Midbrain (tissue), 1 donor: Measurements from ENCODE around the gene HPCAL1.

ENCODE experiments used
- DNase-seq: peaks from one replicate; lab custom pipeline; 2025; lab: John Stamatoyannopoulos, UW

The HPCAL1 gene

DNA sequence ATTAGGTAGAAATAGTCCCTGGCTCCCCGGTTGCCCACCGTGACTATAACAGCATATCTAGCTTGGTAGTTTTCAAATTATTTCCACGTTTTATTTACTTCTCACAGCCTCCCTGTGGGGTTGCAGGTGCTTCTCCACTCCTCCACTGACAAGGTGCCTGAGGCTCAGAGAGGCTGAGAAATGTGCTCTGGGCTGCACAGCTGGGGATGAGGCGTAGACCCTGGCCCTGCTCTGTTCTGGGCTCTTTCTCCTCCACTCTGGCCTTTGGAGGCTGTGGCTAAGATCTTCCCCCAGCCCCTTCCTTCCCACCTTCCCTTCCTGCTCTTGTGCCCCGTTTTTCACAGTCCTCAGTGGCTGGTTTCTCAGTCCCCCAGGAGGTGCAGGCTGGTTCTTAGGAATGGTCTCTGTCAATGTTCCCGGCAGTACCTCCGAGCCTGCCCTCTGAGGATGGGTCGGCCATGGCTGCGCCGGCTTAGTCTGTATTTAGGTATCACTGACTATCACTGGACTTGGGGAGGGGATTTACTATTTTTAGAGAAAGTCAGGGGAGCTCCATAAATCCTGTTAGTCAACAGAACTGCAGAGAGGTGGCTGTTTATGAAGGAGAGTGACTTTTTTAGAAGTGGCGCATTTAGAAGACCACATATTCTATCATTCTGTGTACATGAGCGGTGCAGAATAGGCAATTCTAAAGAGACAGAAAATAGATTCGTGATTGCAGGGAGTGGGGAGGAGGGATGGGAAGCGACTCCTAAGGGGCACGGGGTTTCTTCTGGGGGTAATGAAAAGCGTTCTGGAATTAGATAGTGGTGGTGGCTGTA lies 35.0 kb downstream of the HPCAL1 start:
- no peak for DNase-seq

DNA sequence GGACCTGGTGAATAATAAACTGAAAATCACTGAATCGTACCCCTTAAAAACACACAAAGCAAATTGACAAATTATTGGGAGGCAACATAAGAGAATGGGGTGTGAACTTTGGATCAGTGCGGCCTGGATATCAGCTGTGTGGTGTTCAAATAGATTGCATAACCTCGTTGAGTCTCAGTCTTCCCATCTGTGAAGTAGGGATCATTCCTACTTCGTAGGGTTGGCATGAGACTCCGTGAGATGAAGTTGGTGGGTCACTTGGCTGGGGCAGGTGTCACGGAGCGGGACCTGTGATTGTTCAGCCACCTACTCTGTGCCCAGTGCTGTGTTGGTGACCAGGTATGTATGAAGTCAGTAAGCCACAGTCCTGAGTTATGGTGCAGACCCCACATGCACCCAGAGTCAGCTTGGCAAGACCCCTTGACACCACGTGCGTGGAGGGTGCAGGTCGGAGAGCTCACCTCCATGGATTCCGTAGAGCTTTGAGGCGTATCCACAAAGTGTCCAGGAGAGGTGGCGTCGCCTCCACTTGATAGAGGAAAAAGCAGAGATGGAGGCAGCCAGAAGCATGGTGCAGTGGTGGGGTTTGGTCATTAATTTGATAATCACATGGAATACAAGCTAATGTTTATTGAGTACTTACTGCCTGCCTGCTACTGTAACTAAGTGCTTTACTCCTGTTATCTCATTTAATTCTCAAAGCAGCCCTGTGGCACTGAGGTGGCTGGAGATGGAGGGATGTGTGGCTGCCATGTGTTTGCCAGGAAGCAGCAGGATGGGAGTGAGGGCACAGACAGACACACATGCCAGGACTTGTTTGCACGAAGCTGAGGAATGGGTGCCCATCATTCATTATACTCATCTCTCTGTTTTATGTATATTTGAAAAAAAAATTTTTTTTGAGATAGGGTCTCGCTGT lies 35.8 kb downstream of the HPCAL1 start:
- no peak for DNase-seq

DNA sequence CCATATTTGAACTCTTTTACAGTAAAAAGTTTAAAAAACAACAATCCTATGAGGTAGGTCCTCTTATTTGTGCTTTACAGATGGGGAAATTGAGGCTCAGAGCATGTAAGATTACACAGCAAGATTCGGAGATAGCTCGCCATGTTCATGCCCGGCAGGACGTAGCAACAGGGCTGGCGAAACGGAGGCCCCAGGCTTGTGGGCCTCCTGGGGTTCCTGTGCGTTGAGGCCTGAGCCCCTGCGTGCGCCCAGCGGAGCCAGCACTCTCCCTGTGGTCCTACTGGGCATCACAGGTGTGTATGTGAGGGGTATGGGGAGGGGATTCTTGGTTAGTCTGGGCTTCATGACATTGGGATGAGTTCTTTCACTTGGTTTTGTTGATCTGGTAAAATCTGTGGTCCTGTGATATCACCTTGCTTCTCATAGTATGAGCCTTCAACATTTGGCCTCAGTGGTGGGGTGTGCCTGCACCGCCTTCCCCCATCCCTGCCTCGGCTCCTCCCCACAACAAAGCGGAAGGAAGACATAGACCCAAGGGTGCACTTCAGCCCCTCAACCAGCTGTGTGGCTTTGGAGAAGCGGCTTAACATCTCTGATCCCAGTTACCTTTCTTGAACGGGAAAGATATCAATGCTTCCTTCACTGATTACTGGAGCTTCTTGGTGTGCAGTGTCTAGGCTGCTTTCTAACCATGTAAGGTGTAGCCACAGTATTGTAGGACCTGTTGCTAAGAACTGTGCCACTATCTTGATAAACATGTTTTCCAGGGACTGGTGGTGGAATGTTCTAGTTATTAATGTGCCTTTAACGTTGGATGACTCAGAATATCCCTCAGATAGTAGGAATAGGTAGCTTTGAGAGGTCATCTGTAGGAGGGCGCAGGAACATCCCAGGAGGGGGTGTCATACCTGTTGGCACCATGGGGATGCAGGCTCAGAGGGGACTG lies 37.2 kb downstream of the HPCAL1 start:
- no peak for DNase-seq

DNA sequence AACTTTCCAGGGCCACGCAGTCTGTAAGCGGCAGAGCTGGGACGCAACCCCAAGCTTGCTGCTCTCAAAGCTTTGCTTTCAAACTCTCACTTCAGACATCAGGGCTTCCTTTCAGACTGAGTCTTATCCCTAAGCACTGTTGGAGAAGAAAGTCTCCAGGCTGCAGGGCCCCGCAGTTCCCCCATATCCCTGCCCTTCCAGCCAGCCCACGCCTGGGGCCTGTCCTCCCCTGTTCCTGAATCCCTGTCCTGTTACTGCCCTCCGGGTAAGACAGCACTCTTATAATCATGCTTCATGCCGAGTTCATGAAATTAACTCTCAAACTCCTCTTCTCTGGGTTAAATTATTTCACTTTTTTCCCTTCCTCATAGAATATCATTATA lies 37.9 kb downstream of the HPCAL1 start:
- DNase-seq: no peak

DNA sequence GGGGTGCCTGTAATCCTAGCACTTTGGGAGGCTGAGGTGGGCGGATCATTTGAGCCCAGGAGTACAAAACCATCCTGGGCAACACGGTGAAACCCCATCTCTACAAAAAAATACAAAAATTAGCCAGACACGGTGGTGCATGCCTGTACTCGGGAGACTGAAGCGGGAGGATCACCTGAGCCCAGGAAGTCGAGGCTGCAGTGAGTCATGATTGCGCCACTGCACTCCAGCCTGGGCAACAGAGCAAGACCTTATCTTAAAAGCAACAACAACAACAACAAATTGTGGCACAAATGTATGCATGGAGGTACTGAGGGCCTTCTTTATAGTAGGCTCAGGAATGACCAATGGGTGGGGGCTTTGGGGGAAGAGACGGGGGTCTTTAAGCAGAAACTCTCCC lies 38.5 kb downstream of the HPCAL1 start:
- DNase-seq: no peak

DNA sequence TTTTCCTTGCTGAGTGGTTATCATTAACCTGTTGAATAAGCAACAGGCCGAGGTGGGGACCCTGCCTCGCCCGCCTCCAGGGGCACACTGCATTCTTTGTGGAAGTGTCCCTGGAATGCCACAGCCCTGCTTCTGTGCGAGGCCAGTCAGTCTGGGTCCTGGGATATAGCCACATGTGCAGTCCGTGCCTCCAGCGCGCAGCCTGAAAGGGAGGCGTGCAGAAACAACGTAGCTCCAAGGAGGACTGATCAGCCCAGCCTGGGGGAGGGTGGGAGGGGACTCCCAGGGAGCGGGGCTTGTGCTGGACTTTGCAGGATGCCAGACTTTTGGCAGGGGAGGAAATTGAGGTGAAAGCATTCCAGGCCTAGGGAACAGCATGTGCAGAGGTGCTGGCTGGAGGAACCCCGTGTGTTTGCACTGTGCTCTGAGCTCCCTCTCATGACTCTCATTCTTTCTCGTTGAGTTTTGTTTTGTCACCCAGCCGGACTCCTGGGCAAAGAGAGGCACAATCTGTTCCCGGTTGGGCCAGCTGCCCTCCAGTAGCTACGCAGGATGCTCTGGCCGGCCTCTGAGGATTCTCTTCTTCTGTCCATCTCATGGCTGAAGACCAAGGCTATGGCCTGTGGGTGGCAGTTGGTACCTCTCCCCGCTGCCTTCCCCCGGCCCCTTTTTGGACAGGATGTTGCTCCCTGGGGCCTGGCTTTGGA lies 39.7 kb downstream of the HPCAL1 start:
- DNase-seq: peak; percentile 22

DNA sequence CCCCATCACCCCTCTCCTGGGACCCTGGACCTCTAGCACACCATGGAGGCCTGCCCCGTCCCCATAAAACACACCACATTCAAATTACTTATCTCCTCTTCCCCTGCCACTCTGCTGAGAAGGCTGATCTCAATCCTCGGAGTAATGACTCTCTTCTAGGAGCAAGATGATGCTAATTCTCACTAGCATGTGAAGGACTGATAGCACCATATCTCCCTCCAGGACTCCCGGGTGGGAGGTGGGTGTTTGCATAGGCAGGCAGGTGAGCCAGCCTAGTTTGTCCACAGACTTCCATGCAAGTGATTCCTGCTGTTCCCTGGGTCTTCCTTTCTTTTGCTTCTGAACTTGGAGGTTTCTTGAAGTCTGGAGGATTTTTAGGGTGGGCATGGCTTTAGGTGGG lies 40.5 kb downstream of the HPCAL1 start:
- no peak for DNase-seq

DNA sequence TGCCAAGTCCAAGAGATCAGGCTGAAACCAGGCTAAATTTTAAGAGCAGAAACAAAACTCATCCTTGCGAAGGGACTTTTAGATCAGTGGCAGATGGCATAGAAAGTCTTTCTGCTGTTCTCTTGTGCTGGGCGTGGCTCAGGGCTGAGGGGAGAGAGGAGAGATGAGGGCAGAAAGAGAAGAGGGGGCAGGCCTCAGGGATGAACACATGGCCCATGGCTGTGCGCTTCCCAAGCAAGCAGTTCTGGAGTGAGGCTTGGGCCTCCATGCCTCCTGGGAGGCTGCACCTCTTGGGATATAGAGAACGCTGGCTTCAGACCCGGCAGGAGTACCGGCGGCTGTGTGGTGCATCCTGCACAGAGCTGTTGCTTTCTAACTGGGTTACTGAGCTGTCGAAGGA lies 41.0 kb downstream of the HPCAL1 start:
- no peak for DNase-seq

DNA sequence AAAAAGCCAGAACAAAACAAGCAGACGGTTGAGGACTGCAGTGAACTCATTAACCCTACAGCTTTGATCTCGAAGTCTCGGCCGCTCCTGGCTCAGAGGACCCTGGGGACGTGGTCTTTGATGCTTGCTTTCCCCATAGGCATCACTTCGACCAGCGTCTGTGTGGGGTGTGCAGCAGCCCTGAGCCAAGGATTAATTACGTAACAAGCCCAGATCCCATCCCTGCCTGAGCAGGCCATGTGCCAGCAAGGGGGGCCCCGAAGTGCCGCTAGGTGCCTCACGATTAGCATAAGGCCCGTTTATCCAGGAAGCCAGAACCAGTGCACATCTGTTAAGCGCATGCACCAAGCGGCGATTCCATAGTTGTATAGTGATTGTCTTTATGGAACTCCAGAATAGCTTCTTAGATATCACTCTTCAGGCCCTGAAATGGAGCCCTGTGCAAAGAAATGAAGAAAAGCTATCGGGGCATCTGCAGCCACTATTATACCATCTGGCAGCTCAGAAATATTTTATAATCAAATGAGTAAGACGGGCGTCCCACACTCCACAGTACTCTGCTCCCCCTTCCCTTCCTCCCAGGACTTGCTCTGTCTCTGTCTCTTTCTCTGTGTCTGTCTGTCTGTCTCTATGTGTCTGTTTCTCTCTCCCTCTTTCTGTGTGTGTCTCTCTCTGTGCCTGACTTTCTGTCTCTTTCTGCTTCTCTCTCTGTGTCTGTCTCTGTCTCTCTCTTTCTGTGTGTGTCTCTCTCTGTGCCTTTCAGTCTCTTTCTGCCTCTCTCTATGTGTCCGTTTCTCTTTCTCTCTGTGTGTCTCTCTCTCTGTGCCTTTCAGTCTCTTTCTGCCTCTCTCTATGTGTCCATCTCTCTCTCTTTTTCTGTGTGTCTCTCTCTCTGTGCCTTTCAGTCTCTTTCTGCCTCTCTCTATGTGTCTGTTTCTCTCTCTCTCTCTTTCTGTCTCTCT lies 41.7 kb downstream of the HPCAL1 start:
- DNase-seq: peak; percentile 41

DNA sequence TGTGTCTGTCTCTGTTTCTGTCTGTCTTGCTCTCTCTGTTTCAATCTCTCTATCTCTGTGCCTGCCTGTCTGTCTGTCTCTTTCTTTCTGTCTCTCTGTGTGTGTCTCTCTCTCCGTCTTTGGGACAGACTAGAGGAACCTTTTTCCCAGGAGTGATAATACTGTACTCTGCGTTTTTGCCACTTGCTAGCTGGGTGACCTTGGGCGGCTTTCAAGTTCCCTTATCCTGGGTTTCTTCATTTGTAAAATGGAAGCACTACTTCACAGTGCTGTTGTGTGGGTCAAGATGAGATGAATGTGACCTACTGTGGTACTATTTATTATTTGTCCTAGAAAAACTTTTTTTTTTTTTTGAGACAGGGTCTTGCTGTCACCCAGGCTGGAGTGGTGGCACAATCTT lies 42.4 kb downstream of the HPCAL1 start:
- DNase-seq: no peak

DNA sequence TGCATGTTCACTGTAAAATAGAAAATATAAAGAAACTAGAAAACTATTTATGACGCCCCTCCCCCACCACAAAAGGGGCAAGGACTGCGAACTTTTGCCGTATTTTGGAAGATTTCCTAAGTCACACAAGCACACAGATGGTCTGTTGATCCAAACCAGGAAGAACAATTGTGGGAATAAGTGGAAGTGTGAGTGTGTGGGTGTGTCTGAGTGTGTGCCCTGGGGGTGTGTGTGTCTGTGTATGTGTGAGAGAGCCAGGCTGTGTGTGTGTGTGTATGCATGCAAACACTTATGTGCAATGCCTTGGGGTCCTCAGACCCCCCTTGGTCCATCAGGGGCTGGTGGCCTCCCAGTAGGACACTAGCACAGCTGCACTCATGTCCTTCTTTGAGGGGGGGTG lies 43.1 kb downstream of the HPCAL1 start:
- DNase-seq: no peak

DNA sequence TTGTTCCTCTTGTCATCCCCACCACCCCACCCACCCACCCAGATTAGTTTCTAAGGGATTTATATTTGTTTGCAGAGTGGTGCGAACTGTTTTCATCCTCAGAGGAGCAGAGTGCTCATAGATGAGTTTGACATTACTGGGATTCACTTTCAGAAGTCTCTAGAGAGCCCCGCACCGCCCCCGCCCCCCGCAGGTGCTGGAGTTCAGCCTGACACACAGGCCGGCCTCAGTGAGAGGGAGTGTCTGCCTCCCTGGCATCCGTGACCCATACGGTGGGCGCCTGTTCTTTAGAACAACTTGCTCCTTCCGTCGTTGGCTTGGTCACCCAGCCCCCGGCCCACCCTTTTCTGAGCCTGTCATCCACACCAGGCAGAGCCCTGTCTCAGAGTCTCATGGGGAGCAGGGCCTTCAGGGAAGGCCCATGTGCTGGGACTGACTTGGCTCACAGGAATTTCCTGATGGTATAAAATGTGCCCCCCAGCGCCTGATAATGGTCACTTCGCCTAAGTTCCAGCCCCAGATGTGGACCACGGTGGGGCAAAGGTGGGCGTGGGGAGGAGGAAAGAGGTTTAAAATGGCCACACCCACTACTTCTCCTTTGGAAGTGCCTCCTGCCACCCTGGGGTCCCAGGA lies 44.3 kb downstream of the HPCAL1 start:
- no peak for DNase-seq

DNA sequence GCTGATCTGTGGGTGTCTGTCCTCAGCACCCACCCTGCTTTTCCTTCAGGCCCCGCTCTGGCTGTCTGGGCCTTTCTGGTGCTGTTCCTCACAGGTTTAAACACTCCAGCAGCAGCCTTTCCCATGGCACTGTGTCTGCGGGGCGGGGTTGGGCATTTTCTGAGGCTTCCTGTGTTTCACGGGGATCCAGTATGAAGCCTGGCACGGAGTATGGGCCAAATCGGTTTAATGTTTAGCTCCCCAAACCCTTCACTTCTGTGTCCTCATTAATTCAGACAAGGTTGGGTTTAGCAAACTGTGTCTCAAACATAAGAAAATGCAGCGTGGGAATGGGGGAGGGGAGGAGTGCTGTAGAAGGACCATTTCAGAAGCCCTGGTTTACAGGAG lies 44.9 kb downstream of the HPCAL1 start:
- no peak for DNase-seq

DNA sequence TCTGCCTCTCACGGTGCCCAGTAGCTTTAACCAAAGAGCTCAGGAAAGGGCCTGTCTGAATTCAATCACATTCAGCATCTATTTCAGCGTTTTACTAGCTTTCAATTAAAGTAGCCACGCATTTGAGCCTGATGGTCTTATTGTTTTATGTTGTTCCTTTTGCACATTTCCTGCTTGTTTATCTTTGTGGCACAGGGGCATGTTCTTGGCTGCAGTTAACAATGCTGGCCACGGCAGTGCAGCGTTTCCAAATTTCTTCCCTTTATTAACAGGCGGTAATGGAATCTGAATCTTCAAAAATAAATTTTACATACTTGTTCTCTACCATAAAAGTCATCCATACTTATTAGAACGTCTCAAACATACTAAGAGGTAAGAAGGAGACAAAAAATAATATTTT lies 46.2 kb downstream of the HPCAL1 start:
- DNase-seq: no peak

DNA sequence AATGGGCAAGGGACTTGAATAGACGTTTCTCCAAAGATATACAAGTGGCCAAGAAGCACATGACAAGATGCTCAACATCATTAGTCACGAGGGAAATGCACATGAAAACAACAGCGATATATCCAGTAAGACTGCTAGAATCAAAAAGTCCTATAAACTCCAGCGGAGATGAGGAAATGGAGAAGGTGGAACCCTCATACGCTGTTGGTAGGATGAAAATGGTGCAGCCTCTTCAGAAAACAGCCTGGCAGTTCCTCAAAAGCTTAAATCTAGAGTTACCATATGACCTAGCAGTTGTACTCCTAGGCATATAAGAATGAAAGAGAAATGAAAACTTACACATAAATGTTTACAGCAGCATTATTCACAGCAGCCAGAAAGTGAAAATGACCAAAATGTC lies 48.1 kb downstream of the HPCAL1 start:
- no peak for DNase-seq

DNA sequence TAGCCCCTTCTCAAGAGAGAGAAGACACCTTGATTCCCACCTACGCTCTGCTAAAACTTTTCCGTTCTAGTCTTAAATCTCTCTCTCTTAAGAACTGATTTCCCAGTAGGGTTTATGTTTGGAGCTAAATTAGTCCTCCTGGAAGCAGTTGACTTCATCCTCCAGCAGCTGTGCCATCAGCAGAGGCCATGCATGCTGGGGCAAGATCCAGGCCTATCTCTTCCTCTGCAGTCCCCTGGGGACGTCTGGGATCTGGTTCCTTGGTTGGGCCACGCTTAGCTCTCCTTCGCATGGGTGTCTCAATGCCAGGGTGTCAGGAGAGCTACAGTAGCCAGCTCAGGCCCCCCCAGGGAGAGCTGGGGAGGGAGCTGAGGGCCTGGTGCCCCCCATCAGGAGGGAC lies 49.7 kb downstream of the HPCAL1 start:
- DNase-seq: no peak

DNA sequence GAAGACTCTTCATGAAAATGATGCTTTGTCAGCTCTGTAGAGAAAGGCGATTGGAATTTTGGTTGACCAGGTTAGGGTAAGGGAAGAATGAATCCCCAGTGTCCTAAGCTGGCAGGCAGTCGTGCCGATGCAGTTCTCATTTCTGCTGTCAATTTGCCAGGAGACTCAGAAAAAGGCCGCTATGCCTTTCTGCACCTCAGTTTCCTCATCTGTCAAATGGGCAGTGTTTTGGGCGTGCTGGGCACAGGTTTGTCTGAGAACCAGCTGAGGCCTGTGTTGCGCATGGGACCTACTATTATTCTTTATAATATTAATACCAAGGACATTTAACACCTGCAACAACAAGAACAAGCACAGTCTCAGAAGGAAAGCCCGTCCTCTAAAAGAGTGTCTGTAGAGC lies 50.3 kb downstream of the HPCAL1 start:
- DNase-seq: no peak

DNA sequence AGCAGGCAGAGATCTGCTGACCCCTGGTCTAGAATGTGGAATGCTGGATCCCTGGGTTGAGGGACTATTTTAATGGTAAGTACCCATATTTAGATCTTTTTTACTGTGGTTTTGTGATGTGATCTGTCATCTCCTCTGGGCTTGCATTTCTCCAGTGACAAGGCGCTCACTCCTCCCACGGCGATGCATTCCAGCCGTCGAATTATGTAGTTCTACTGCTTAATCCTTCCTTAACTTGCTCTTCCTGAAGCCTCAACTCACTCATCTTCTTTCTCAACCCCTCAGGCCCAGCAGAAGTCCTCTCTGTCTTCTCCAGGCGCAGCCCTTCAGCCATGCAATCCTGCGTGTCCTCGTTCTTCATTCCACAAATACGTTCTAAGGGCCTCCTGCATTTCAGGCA lies 51.2 kb downstream of the HPCAL1 start:
- no peak for DNase-seq

DNA sequence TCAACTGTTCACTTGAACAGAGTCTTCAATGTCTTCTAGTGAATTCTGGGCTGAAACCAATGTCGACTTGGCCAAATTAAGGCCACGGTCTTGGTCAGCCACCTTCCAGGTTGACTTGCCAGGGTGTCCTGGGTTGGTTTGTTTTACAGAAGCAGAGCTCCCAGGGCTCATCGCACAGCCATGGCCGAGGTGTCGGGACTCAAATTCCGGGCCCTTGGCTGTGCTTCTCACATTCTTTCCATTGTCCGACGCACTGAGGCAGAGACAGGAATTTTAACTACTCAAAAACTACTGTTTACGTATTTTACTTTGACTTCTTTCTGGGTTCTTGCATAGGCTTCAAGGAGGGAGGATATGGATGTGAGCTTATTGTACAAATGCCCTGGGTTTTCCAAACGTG lies 51.7 kb downstream of the HPCAL1 start:
- DNase-seq: no peak
